Hepatocyte (in vitro differentiated cells): Measurements from ENCODE around the gene PAPSS1. TPM values are rescaled to one million over a fixed set of nuclear protein-coding genes. Genes with fewer than 3 reads are reported as not detected.

Experiments
- DNase-seq: peaks from one replicate; pipeline ENCODE4 v3.0.0-alpha.2; 2016; ENCODE audit warnings: low spot score
- H2AFZ ChIP-seq: fragments of 200-600 bp; sonication (generic); 2 replicates; pipeline ENCODE4 v1.6.0; 2016; ENCODE audit warnings: antibody characterized with exemption, mild to moderate bottlenecking
- H3K27ac ChIP-seq: fragments of 200-600 bp; sonication (generic); 2 replicates; pipeline ENCODE4 v1.5.1; 2016; ENCODE audit warnings: mild to moderate bottlenecking
- H3K27me3 ChIP-seq: fragments of 200-600 bp; sonication (generic); 2 replicates; pipeline ENCODE4 v1.6.1; 2016
- H3K36me3 ChIP-seq: fragments of 200-600 bp; sonication (generic); replicated peaks from 2 replicates; pipeline ENCODE4 v1.5.1; 2016; ENCODE audit warnings: low read depth; ENCODE audit not compliant: insufficient read depth
- H3K4me1 ChIP-seq: fragments of 200-600 bp; sonication (generic); 2 replicates; pipeline ENCODE4 v1.5.1; 2016; ENCODE audit warnings: mild to moderate bottlenecking, moderate library complexity; ENCODE audit not compliant: insufficient read depth
- H3K4me2 ChIP-seq: fragments of 200-600 bp; sonication (generic); 2 replicates; pipeline ENCODE4 v1.6.0; 2016
- H3K4me3 ChIP-seq: fragments of 200-600 bp; sonication (generic); 2 replicates; pipeline ENCODE4 v1.5.1; 2016; ENCODE audit warnings: mild to moderate bottlenecking
- H3K79me2 ChIP-seq: fragments of 200-600 bp; sonication (generic); 2 replicates; pipeline ENCODE4 v1.6.0; 2017; ENCODE audit warnings: mild to moderate bottlenecking
- H3K9me2 ChIP-seq: fragments of 200-600 bp; sonication (generic); replicated peaks from 2 replicates; pipeline ENCODE4 v1.6.0; 2017; ENCODE audit warnings: mild to moderate bottlenecking; ENCODE audit not compliant: insufficient read depth
- H3K9me3 ChIP-seq: fragments of 200-600 bp; sonication (generic); 2 replicates; pipeline ENCODE4 v1.5.1; 2016; ENCODE audit warnings: low read depth, mild to moderate bottlenecking
- H4K20me1 ChIP-seq: fragments of 200-600 bp; sonication (generic); 2 replicates; pipeline ENCODE4 v1.6.0; 2016; ENCODE audit warnings: mild to moderate bottlenecking; ENCODE audit not compliant: insufficient read depth, poor library complexity, severe bottlenecking
- CTCF ChIP-seq: fragments of 200-600 bp; sonication (generic); IDR thresholded peaks from 2 replicates; pipeline ENCODE4 v1.5.1; 2016; ENCODE audit warnings: antibody characterized with exemption, mild to moderate bottlenecking; ENCODE audit not compliant: poor library complexity
- EZH2 ChIP-seq: fragments of 200-600 bp; sonication (generic); IDR thresholded peaks from 2 replicates; pipeline ENCODE4 v1.6.1; 2016; ENCODE audit warnings: antibody characterized with exemption, mild to moderate bottlenecking, borderline replicate concordance
- EZH2phosphoT487 ChIP-seq: fragments of 200-600 bp; sonication (generic); IDR thresholded peaks from one replicate; pipeline ENCODE4 v1.6.1; 2018; ENCODE audit warnings: antibody characterized with exemption, mild to moderate bottlenecking, low read depth, moderate library complexity; ENCODE audit not compliant: unreplicated experiment, severe bottlenecking
- WGBS: methylation state at CpG from one replicate; pipeline ENCODE4 v1.1.6; 2016; ENCODE audit warnings: low lambda C conversion rate; ENCODE audit errors: missing lambda C conversion rate; 5-methylcytosine and 5-hydroxymethylcytosine counted together
- polyA plus RNA-seq: library from polyadenylated mRNA; unstranded; fragments of >200 nt; fragmentation: Nextera tagmentation; extraction: Ambion mirVana; gene quantifications from 2 replicates; pipeline ENCODE4 v1.2.1, GENCODE V29; 2016
- total RNA-seq: library from RNA; depleted of rRNA; stranded (reverse); fragments of >200 nt; gene quantifications from 2 replicates; pipeline ENCODE4 v1.2.3, GENCODE V29; 2014

The PAPSS1 gene
- total and polyA plus RNA-seq, 2 experiments from 2014 or later, result 102 to 103 TPM

- TF ChIP-seq CTCF (no peak), EZH2 (no peak), EZH2phosphoT487 (no peak)
- no peaks in the 10 kb centered on the region for H3K36me3 ChIP-seq
- no peak for DNase-seq
- no peaks in the 10 kb centered on the region for H3K9me3 ChIP-seq
- H3K27me3 ChIP-seq, result no peaks in the 10 kb centered on the region
- no peaks in the 10 kb centered on the region for H4K20me1 ChIP-seq
- no peak overlapping the region for H3K27ac ChIP-seq
- H3K4me2 ChIP-seq, result no peak overlapping the region
- no peak overlapping the region for H3K4me3 ChIP-seq
- no peaks in the 10 kb centered on the region for H3K79me2 ChIP-seq
- no peak overlapping the region for H2AFZ ChIP-seq
- H3K4me1 ChIP-seq, result no peaks in the 10 kb centered on the region
- no peaks in the 10 kb centered on the region for H3K9me2 ChIP-seq
Measured at GRCh38 chr4:107589269-107589668, 130.8 kb downstream of the PAPSS1 start.

- H3K9me2 ChIP-seq, result no peaks in the 10 kb centered on the region
- H3K79me2 ChIP-seq, result no peaks in the 10 kb centered on the region
- H3K4me1 ChIP-seq, result no peaks in the 10 kb centered on the region
- no peaks in the 10 kb centered on the region for H3K9me3 ChIP-seq
- H3K36me3 ChIP-seq, result no peaks in the 10 kb centered on the region
- no peaks in the 10 kb centered on the region for H4K20me1 ChIP-seq
- H3K4me3 ChIP-seq, result no peak overlapping the region
- no peak for TF ChIP-seq CTCF
- no peak for TF ChIP-seq EZH2
- no peak for TF ChIP-seq EZH2phosphoT487
- no peak overlapping the region for H3K27ac ChIP-seq
- no peaks in the 10 kb centered on the region for H3K27me3 ChIP-seq
- no peak overlapping the region for H3K4me2 ChIP-seq
- no peak overlapping the region for H2AFZ ChIP-seq
- no peak for DNase-seq
- WGBS, result 72% methylated on average over 4 of the region's 4 CpGs
Measured at GRCh38 chr4:107586371-107586770, 133.7 kb downstream of the PAPSS1 start.

GRCh38 chr4:107579099-107579498, 140.9 kb downstream of the PAPSS1 start:
- Histone ChIP-seq H3K27ac (no peak overlapping the region), H3K79me2 (no peaks in the 10 kb centered on the region), H3K9me2 (no peaks in the 10 kb centered on the region), H3K4me2 (no peak overlapping the region), H3K9me3 (no peaks in the 10 kb centered on the region), H3K36me3 (no peaks in the 10 kb centered on the region), H3K4me1 (no peaks in the 10 kb centered on the region), H3K4me3 (no peak overlapping the region), H4K20me1 (no peaks in the 10 kb centered on the region), H2AFZ (no peak overlapping the region), H3K27me3 (no peaks in the 10 kb centered on the region)
- DNase-seq, result no peak
- WGBS, result 94% methylated on average over 13 of the region's 13 CpGs
- TF ChIP-seq EZH2, result no peak
- no peak for TF ChIP-seq EZH2phosphoT487
- no peak for TF ChIP-seq CTCF

DNA sequence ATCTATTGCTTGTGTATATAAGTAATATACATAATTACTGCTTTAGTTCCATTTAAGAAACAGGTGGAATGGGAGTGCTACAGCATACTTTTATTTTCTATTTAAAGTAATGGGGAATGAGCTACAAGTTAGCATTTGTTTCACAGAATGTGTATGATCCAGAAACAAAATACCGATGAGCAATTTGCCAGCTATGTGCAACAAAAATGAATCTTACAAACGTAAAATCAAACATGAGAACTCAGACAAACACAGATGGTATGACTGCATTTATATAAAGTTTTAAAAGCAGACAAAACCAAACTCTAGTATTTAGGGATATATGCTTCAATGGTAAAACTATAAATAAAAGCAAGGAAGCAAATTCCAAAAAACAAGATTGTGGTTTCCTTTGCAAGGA, 141.7 kb downstream of the PAPSS1 start:
- Histone ChIP-seq H2AFZ (no peak overlapping the region), H3K27ac (no peak overlapping the region), H3K4me2 (no peak overlapping the region), H3K4me3 (no peak overlapping the region), H3K27me3 (no peaks in the 10 kb centered on the region), H3K79me2 (no peaks in the 10 kb centered on the region), H3K4me1 (no peaks in the 10 kb centered on the region), H3K9me3 (no peaks in the 10 kb centered on the region), H3K9me2 (no peaks in the 10 kb centered on the region), H3K36me3 (no peaks in the 10 kb centered on the region), H4K20me1 (no peaks in the 10 kb centered on the region)
- no peak for DNase-seq
- TF ChIP-seq EZH2phosphoT487, result no peak
- TF ChIP-seq EZH2, result no peak
- no peak for TF ChIP-seq CTCF
- WGBS, result 51% methylated on average over 2 of the region's 2 CpGs
